ENCODE results near the gene MFNG. TPM values are rescaled to one million over a fixed set of nuclear protein-coding genes. Genes with fewer than 3 reads are reported as not detected.

Gene MFNG
- total RNA-seq, 1 experiment from 2014 or later: 7.1 TPM

GRCh38 chr22:37427135-37427710, 59.0 kb downstream of the MFNG start, which contains the start of gene ELFN2:
Gene ELFN2 (minus strand): TSS chr22:37427479. CDS start chr22:37375534, 51,945 bp downstream.
- DNase-seq (ENCODE audit: low read depth, low spot score) (no peak), ATAC-seq (peak; percentile 54)
- intact Hi-C loops (cut with micrococcal nuclease; ENCODE audit: unreplicated experiment) (loop anchor here (5.0 kb wide), 1 partner anchor 110 kb away; no protein-coding TSS in a partner anchor), in situ Hi-C loops (cut with HindIII; ENCODE audit: low pct_unique_long_range_greater_than_20kb, low sequenced_read_pairs) (no loop called here)
- H3K36me3 ChIP-seq (ENCODE audit: control insufficient read depth, insufficient read depth, low read length): no peaks in the 10 kb centered on the region
- ChIA-PET POLR2A (no interaction called here), CTCF (interaction anchor here (0.7 kb wide), 1 partner anchor 722 kb away, joined by 10 read pairs; no protein-coding TSS in a partner anchor)
- peaks cover 8% of the 10 kb centered on the region for H3K4me1 ChIP-seq (ENCODE audit: control insufficient read depth, insufficient read depth, low read length)
- TF ChIP-seq, protein P1, sequence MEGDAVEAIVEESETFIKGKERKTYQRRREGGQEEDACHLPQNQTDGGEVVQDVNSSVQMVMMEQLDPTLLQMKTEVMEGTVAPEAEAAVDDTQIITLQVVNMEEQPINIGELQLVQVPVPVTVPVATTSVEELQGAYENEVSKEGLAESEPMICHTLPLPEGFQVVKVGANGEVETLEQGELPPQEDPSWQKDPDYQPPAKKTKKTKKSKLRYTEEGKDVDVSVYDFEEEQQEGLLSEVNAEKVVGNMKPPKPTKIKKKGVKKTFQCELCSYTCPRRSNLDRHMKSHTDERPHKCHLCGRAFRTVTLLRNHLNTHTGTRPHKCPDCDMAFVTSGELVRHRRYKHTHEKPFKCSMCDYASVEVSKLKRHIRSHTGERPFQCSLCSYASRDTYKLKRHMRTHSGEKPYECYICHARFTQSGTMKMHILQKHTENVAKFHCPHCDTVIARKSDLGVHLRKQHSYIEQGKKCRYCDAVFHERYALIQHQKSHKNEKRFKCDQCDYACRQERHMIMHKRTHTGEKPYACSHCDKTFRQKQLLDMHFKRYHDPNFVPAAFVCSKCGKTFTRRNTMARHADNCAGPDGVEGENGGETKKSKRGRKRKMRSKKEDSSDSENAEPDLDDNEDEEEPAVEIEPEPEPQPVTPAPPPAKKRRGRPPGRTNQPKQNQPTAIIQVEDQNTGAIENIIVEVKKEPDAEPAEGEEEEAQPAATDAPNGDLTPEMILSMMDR (IDR thresholded peaks at IDR 0.05): no peak
- TF ChIP-seq POLR2AphosphoS5 (IDR thresholded peaks at IDR 0.05; ENCODE audit: low read depth, low read length) (no peak), TCF7L2 (IDR thresholded peaks at IDR 0.05; ENCODE audit: low read depth, low read length) (no peak), SIN3A (IDR thresholded peaks at IDR 0.05; ENCODE audit: borderline replicate concordance, insufficient read depth, low read depth, low read length) (no peak)
- TF ChIP-seq, protein P2, sequence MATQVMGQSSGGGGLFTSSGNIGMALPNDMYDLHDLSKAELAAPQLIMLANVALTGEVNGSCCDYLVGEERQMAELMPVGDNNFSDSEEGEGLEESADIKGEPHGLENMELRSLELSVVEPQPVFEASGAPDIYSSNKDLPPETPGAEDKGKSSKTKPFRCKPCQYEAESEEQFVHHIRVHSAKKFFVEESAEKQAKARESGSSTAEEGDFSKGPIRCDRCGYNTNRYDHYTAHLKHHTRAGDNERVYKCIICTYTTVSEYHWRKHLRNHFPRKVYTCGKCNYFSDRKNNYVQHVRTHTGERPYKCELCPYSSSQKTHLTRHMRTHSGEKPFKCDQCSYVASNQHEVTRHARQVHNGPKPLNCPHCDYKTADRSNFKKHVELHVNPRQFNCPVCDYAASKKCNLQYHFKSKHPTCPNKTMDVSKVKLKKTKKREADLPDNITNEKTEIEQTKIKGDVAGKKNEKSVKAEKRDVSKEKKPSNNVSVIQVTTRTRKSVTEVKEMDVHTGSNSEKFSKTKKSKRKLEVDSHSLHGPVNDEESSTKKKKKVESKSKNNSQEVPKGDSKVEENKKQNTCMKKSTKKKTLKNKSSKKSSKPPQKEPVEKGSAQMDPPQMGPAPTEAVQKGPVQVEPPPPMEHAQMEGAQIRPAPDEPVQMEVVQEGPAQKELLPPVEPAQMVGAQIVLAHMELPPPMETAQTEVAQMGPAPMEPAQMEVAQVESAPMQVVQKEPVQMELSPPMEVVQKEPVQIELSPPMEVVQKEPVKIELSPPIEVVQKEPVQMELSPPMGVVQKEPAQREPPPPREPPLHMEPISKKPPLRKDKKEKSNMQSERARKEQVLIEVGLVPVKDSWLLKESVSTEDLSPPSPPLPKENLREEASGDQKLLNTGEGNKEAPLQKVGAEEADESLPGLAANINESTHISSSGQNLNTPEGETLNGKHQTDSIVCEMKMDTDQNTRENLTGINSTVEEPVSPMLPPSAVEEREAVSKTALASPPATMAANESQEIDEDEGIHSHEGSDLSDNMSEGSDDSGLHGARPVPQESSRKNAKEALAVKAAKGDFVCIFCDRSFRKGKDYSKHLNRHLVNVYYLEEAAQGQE (IDR thresholded peaks at IDR 0.05; ENCODE audit: insufficient read depth in 1 of 2, low read depth in 2 of 2, low read length in 1 of 2): no peak
- H3K4me3 ChIP-seq (ENCODE audit: low read depth in 2 of 2, low read length in 2 of 2): peak within 1 kb of the TSS; percentile 54
- H3K27me3 ChIP-seq (ENCODE audit: control insufficient read depth, insufficient read depth, low read length): no peaks in the 10 kb centered on the region
- no peak within 1 kb of the TSS for H3K27ac ChIP-seq (ENCODE audit: low read length)
- BruUV-seq (replicated peaks): no TSS peak
- H3K9me3 ChIP-seq (ENCODE audit: control insufficient read depth, insufficient read depth, low read depth, low read length): no peaks in the 10 kb centered on the region

- Histone ChIP-seq H3K27ac (ENCODE audit: low read length) (no peak overlapping the region), H3K36me3 (ENCODE audit: control insufficient read depth, insufficient read depth, low read length) (no peaks in the 10 kb centered on the region), H3K27me3 (ENCODE audit: control insufficient read depth, insufficient read depth, low read length) (no peaks in the 10 kb centered on the region), H3K9me3 (ENCODE audit: control insufficient read depth, insufficient read depth, low read depth, low read length) (no peaks in the 10 kb centered on the region), H3K4me1 (ENCODE audit: control insufficient read depth, insufficient read depth, low read length) (peaks cover 8% of the 10 kb centered on the region), H3K4me3 (ENCODE audit: low read depth in 2 of 2, low read length in 2 of 2) (peak overlapping the region; percentile 54)
- ChIA-PET CTCF (interaction anchor here (0.7 kb wide), 1 partner anchor 721 kb away, joined by 10 read pairs; no protein-coding TSS in a partner anchor), POLR2A (no interaction called here)
- TF ChIP-seq, protein P1 (IDR thresholded peaks at IDR 0.05): no peak
- TF ChIP-seq TCF7L2 (IDR thresholded peaks at IDR 0.05; ENCODE audit: low read depth, low read length): no peak
- TF ChIP-seq, protein P2 (IDR thresholded peaks at IDR 0.05; ENCODE audit: insufficient read depth in 1 of 2, low read depth in 2 of 2, low read length in 1 of 2): no peak
- TF ChIP-seq POLR2AphosphoS5 (IDR thresholded peaks at IDR 0.05; ENCODE audit: low read depth, low read length): no peak
- no peak for TF ChIP-seq SIN3A (IDR thresholded peaks at IDR 0.05; ENCODE audit: borderline replicate concordance, insufficient read depth, low read depth, low read length)
- no TSS peak for BruUV-seq (replicated peaks)
- ATAC-seq (no peak), DNase-seq (ENCODE audit: low read depth, low spot score) (no peak)
- in situ Hi-C loops (cut with HindIII; ENCODE audit: low pct_unique_long_range_greater_than_20kb, low sequenced_read_pairs): no loop called here
- intact Hi-C loops (cut with micrococcal nuclease; ENCODE audit: unreplicated experiment): loop anchor here (5.0 kb wide), 1 partner anchor 109 kb away; no protein-coding TSS in a partner anchor
These were observed 59.5 kb downstream of the MFNG start for GRCh38 chr22:37426706-37427134.

All from Panc1 (cell line).